ENCODE results near the gene RNF212. TPM values are rescaled to one million over a fixed set of nuclear protein-coding genes. Genes with fewer than 3 reads are reported as not detected.
A peak's percentile ranks its signal among the peaks of the same experiment; 100 is the strongest.

Gene RNF212
- total RNA-seq, 6 donors from 2014 or later: 2.7 to 14.7 (median 5.3) TPM

DNA sequence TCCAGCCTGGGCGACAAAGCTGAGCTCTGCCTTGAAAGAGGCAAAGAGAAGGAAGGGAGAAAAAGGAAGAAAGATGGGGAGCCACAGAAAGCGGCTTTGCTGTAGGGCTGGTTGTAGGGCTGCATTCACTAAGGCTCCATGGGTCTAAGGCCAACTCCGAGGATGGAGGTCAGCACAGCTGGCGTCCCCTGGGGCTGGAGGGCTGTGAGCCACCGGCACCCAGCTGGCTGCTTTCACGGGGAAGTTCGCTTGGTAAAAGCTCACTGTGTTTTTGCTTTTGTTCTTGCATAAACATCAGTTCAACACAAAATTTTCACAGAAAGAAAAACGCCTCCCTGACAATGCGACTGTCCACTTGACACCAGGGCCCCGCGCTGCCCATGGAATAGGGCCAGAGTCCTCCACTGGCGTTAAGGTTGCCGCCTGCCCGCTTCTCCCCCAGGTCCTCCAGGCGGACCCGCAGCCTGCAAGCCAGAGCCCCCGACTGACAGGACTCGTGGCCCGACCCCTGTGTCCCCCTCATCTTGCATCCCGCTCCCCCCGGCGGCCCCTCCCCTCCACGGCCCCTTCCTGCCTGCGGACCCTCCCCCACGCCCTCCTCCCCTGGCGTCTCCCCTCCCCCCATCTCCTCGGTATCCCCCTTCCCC lies 1.1 kb downstream of the RNF212 start:
- 68 to 83% methylated on average over 26 of the region's 27 CpGs for WGBS, 2 donors
- no peak for ATAC-seq (ENCODE audit: low FRiP score in 2 of 2)
- Histone ChIP-seq H3K4me3 (no peak overlapping the region), H3K27me3 (no peaks in the 10 kb centered on the region), H3K27ac (no peak overlapping the region), H3K4me1 (peaks cover 0 to 6% (median 2%) of the 10 kb centered on the region in 4 donors), H3K36me3 (no peaks in the 10 kb centered on the region), H3K9me3 (no peaks in the 10 kb centered on the region)
- DNase-seq: peak in 1 of 2 donors; percentile 60
- TF ChIP-seq POLR2AphosphoS5 (IDR thresholded peaks at IDR 0.05) (no peak), EP300 (IDR thresholded peaks at IDR 0.05) (no peak), CTCF (IDR thresholded peaks at IDR 0.05) (no peak), POLR2A (IDR thresholded peaks at IDR 0.05) (no peak)

DNA sequence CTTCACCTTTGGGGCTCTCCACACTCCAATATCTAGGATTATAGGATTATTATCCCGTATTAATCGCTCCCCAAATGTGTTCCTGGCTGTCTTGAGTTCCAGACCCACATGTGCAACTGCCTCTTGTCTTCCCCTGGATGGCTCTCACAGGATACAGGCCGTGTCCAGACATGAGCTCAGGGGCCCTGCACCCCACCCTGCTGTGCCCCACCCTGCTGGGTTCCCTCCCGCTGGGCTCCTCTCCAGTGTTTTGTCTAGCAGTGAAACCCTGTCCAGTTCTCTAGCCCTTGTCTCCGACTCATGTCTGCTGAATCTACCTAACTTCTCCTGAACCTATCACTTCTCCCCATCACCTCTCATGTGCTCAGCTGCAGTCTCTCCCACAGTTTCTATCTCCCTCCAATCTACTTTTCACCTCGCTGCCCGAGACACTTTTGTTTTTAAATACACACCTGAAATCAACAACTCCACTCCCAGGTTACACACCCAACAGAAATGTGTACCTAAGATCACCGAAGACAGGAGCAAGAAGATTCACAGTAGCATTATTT lies 2.0 kb downstream of the RNF212 start:
- no peak for TF ChIP-seq POLR2A (IDR thresholded peaks at IDR 0.05)
- no peak for TF ChIP-seq POLR2AphosphoS5 (IDR thresholded peaks at IDR 0.05)
- TF ChIP-seq EP300 (IDR thresholded peaks at IDR 0.05): no peak
- TF ChIP-seq CTCF (IDR thresholded peaks at IDR 0.05): no peak
- 70 to 74% methylated on average over 8 of the region's 8 CpGs for WGBS, 2 donors
- H3K4me1 ChIP-seq: peaks cover 0 to 6% (median 2%) of the 10 kb centered on the region in 4 donors
- ATAC-seq (ENCODE audit: low FRiP score in 2 of 2) (peak in 1 of 2 donors; percentile 89), DNase-seq (peak in 1 of 2 donors; percentile 30)
- H3K27me3 ChIP-seq: no peaks in the 10 kb centered on the region
- no peaks in the 10 kb centered on the region for H3K36me3 ChIP-seq
- H3K27ac ChIP-seq: no peak overlapping the region
- no peak overlapping the region for H3K4me3 ChIP-seq
- no peaks in the 10 kb centered on the region for H3K9me3 ChIP-seq

GRCh38 chr4:1109898-1110506 lies 3.4 kb downstream of the RNF212 start:
- Histone ChIP-seq H3K27ac (no peak overlapping the region), H3K27me3 (no peaks in the 10 kb centered on the region), H3K9me3 (no peaks in the 10 kb centered on the region), H3K4me3 (no peak overlapping the region), H3K36me3 (no peaks in the 10 kb centered on the region), H3K4me1 (peaks cover 0 to 6% (median 2%) of the 10 kb centered on the region in 4 donors)
- DNase-seq (no peak), ATAC-seq (ENCODE audit: low FRiP score in 2 of 2) (no peak)
- TF ChIP-seq POLR2AphosphoS5 (IDR thresholded peaks at IDR 0.05) (no peak), EP300 (IDR thresholded peaks at IDR 0.05) (no peak), POLR2A (IDR thresholded peaks at IDR 0.05) (no peak), CTCF (IDR thresholded peaks at IDR 0.05) (no peak)
- 47 to 49% methylated on average over 8 of the region's 8 CpGs for WGBS, 2 donors

GRCh38 chr4:1109333-1109732 lies 4.0 kb downstream of the RNF212 start:
- H3K4me3 ChIP-seq: no peak overlapping the region
- ATAC-seq (ENCODE audit: low FRiP score in 2 of 2) (no peak), DNase-seq (no peak)
- no peaks in the 10 kb centered on the region for H3K27me3 ChIP-seq
- TF ChIP-seq CTCF (IDR thresholded peaks at IDR 0.05): no peak
- no peak for TF ChIP-seq POLR2A (IDR thresholded peaks at IDR 0.05)
- no peak for TF ChIP-seq EP300 (IDR thresholded peaks at IDR 0.05)
- no peak for TF ChIP-seq POLR2AphosphoS5 (IDR thresholded peaks at IDR 0.05)
- no peak overlapping the region for H3K27ac ChIP-seq
- H3K4me1 ChIP-seq: peaks cover 0 to 6% (median 2%) of the 10 kb centered on the region in 4 donors
- H3K36me3 ChIP-seq: no peaks in the 10 kb centered on the region
- H3K9me3 ChIP-seq: no peaks in the 10 kb centered on the region
- WGBS, 2 donors: 72 to 75% methylated on average over 2 of the region's 2 CpGs

All from upper lobe of left lung (tissue), 6 donors.